Transverse colon (tissue), 3 donors: ENCODE measurements around the gene TOX2.

Experiments
- CTCF ChIP-seq, 5 experiments: fragments of 200-600 bp in 3 of 5; fragments of 450-650 bp in 2 of 5; sonication (generic) in 3 of 5; IDR thresholded peaks; 1 replicate in 2 of 5; 2 replicates in 3 of 5; pipeline ENCODE4 v1.5.1; 2016 to 2017; ENCODE audit warnings: antibody characterized with exemption in 5 of 5, inconsistent platforms in 3 of 5, mild to moderate bottlenecking in 2 of 5, moderate library complexity in 1 of 5
- POLR2A ChIP-seq: fragments of 450-650 bp; IDR thresholded peaks from one replicate; pipeline ENCODE4 v1.6.1; 2016; ENCODE audit warnings: antibody characterized with exemption, mild to moderate bottlenecking, moderate library complexity

- peak; percentile 98 to 99 (median 99) for TF ChIP-seq CTCF (IDR thresholded peaks at IDR 0.05)
- TF ChIP-seq POLR2A, result no peak
These were observed 166.1 kb downstream of the TOX2 start for GRCh38 chr20:44080646-44081267.
